ENCODE measurements around the gene GTF3C5. TPM values are rescaled to one million over a fixed set of nuclear protein-coding genes. Genes with fewer than 3 reads are reported as not detected.

Gene GTF3C5
- total and polyA plus RNA-seq, 9 of the 15 experiments (the other 6 are each of a cell fraction or from before 2014, with no cell fraction given), result 3.8 to 118 (median 83.7) TPM

- TF ChIP-seq ZNF449 (CRISPR knock-in tag; IDR thresholded peaks at IDR 0.05) (no peak), MTA2 (IDR thresholded peaks at IDR 0.05; ENCODE audit: low read depth) (no peak), C11orf30 (IDR thresholded peaks at IDR 0.05; ENCODE audit: low read depth) (peak; percentile 36; the same call in 1 of the 2 replicates), CXXC5 (CRISPR knock-in tag; IDR thresholded peaks at IDR 0.05) (peak; percentile 27; the same call in 1 of the 2 replicates), AFF1 (IDR thresholded peaks at IDR 0.05; ENCODE audit: low read depth in 1 of 2, partially characterized antibody in 2 of 2) (no peak), HINFP (tag; conservative IDR thresholded peaks at IDR 0.05; ENCODE audit: low read depth) (no peak), VEZF1 (CRISPR knock-in tag; IDR thresholded peaks at IDR 0.05) (0 out of 2 replicates have a peak, but pooled peaks have one; percentile 18), SREBF2 (CRISPR knock-in tag; IDR thresholded peaks at IDR 0.05) (no peak), RBFOX2 (IDR thresholded peaks at IDR 0.05; ENCODE audit: low read depth, low read length) (0 out of 2 replicates have a peak, but pooled peaks have one; percentile 23), ZNF695 (CRISPR knock-in tag; IDR thresholded peaks at IDR 0.05) (no peak), ESRRB (CRISPR knock-in tag; IDR thresholded peaks at IDR 0.05; ENCODE audit: borderline replicate concordance) (no peak), NCOA1 (IDR thresholded peaks at IDR 0.05; ENCODE audit: low read depth) (0 out of 2 replicates have a peak, but pooled peaks have one; percentile 22), EP300 (IDR thresholded peaks at IDR 0.05; ENCODE audit: low read length) (peak; percentile 73), CHD4 (IDR thresholded peaks at IDR 0.05; ENCODE audit: insufficient read depth, insufficient replicate concordance, low read depth, low read length, poor library complexity, severe bottlenecking) (no peak), ZNF830 (CRISPR knock-in tag; IDR thresholded peaks at IDR 0.05) (no peak), DMBX1 (CRISPR knock-in tag; IDR thresholded peaks at IDR 0.05; ENCODE audit: borderline replicate concordance) (no peak)
Observed at GRCh38 chr9:133058550-133059320, 27.9 kb downstream of the GTF3C5 start (continued).
